ENCODE results near the gene DGKG. TPM values are rescaled to one million over a fixed set of nuclear protein-coding genes. Genes with fewer than 3 reads are reported as not detected.

DGKG gene
- total RNA-seq, 4 donors from 2014 or later = 0.79 to 4.0 (median 1.6) TPM

DNA sequence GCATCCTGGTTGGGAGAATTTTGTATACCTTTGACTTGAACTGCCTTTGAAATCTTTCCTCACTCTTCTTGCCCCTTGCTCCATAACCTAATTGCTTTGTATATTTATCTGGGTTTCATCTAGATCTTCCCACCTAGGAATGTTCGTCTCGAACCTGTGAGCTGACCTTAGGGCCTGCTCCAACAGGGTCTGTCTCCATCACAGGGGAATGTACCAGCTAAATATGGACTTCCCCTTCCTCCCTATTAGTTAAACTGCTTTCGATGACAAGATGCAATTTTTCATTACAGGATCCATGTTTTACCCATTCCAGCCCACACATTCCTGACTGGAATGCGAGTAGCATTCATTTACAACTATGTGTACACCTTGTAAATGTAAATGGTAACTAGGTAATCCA lies 242.5 kb downstream of the DGKG start:
- peaks cover 6% of the 10 kb centered on the region for H3K27me3 ChIP-seq
- 75% methylated on average over 4 of the region's 4 CpGs for WGBS
- no peaks in the 10 kb centered on the region for H3K9me3 ChIP-seq
- no peaks in the 10 kb centered on the region for H3K36me3 ChIP-seq
- peaks cover 8% of the 10 kb centered on the region for H3K4me1 ChIP-seq
- no peak for DNase-seq (ENCODE audit: low spot score in 2 of 2)
- no peak overlapping the region for H3K27ac ChIP-seq
- no peak overlapping the region for H3K4me3 ChIP-seq
- TF ChIP-seq POLR2A (IDR thresholded peaks at IDR 0.05) (no peak), POLR2AphosphoS5 (IDR thresholded peaks at IDR 0.05) (no peak), EP300 (IDR thresholded peaks at IDR 0.05) (no peak)
- TF ChIP-seq, protein P1, sequence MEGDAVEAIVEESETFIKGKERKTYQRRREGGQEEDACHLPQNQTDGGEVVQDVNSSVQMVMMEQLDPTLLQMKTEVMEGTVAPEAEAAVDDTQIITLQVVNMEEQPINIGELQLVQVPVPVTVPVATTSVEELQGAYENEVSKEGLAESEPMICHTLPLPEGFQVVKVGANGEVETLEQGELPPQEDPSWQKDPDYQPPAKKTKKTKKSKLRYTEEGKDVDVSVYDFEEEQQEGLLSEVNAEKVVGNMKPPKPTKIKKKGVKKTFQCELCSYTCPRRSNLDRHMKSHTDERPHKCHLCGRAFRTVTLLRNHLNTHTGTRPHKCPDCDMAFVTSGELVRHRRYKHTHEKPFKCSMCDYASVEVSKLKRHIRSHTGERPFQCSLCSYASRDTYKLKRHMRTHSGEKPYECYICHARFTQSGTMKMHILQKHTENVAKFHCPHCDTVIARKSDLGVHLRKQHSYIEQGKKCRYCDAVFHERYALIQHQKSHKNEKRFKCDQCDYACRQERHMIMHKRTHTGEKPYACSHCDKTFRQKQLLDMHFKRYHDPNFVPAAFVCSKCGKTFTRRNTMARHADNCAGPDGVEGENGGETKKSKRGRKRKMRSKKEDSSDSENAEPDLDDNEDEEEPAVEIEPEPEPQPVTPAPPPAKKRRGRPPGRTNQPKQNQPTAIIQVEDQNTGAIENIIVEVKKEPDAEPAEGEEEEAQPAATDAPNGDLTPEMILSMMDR (IDR thresholded peaks at IDR 0.05) = no peak

DNA sequence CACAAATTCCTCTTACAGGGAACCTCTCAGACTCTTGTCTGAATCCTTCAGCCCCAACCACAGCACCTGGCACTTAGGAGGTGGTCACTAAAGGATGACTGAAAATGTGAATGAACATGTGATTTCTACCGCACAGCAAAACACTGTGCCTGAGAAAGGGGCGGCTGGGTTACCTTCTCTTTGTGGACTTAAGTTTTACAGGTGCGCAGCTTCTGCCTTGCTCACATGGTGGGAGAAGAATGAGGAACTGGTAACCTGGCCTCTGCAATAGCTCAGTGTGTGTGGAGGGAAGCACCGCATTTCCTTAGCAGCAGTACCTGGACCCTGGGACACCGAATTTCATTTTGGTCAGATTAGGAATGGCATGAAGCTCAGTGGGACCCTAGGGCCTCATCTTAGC lies 243.3 kb downstream of the DGKG start:
- H3K4me3 ChIP-seq = no peak overlapping the region
- TF ChIP-seq EP300 (IDR thresholded peaks at IDR 0.05) (no peak), POLR2AphosphoS5 (IDR thresholded peaks at IDR 0.05) (no peak), POLR2A (IDR thresholded peaks at IDR 0.05) (no peak)
- TF ChIP-seq, protein P1 (IDR thresholded peaks at IDR 0.05) = no peak
- H3K27ac ChIP-seq = no peak overlapping the region
- peaks cover 8% of the 10 kb centered on the region for H3K4me1 ChIP-seq
- H3K36me3 ChIP-seq = no peaks in the 10 kb centered on the region
- DNase-seq (ENCODE audit: low spot score in 2 of 2) = no peak
- H3K9me3 ChIP-seq = no peaks in the 10 kb centered on the region
- 91% methylated on average over 5 of the region's 5 CpGs for WGBS
- H3K27me3 ChIP-seq = peaks cover 6% of the 10 kb centered on the region

DNA sequence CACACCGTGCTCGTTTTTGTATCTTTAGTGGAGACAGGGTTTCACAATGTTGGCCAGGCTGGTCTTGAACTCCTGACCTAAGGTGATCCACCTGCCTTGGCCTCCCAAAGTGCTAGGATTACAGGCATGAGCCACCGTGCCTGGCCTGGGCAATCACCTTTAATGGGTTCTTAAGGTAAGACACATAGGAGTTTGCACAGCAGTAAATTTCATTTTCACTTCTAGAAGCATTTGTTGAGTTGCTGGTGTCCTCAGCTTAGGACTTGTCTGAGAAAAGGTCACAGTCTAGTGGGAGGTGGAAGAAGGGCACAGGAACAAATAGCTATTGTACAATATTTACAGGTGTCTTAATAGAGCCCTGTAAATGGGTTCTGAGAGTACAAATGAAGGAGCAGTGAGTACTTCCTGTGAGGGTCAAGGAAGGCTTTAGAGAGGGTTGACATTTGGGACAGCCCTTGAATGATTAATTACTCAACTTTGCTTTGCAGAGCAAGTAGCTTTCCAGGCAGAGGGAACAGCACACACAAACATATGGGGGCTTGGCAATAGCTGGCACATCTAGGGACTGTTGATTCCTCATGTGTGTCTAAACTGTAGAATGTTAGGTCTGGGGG lies 244.4 kb downstream of the DGKG start:
- Histone ChIP-seq H3K9me3 (no peaks in the 10 kb centered on the region), H3K36me3 (no peaks in the 10 kb centered on the region), H3K4me1 (peaks cover 8% of the 10 kb centered on the region), H3K4me3 (no peak overlapping the region), H3K27me3 (peaks cover 6% of the 10 kb centered on the region), H3K27ac (no peak overlapping the region)
- DNase-seq (ENCODE audit: low spot score in 2 of 2) = no peak
- 94% methylated on average over 3 of the region's 3 CpGs for WGBS
- TF ChIP-seq, protein P1 (IDR thresholded peaks at IDR 0.05) = no peak
- no peak for TF ChIP-seq EP300 (IDR thresholded peaks at IDR 0.05)
- no peak for TF ChIP-seq POLR2AphosphoS5 (IDR thresholded peaks at IDR 0.05)

DNA sequence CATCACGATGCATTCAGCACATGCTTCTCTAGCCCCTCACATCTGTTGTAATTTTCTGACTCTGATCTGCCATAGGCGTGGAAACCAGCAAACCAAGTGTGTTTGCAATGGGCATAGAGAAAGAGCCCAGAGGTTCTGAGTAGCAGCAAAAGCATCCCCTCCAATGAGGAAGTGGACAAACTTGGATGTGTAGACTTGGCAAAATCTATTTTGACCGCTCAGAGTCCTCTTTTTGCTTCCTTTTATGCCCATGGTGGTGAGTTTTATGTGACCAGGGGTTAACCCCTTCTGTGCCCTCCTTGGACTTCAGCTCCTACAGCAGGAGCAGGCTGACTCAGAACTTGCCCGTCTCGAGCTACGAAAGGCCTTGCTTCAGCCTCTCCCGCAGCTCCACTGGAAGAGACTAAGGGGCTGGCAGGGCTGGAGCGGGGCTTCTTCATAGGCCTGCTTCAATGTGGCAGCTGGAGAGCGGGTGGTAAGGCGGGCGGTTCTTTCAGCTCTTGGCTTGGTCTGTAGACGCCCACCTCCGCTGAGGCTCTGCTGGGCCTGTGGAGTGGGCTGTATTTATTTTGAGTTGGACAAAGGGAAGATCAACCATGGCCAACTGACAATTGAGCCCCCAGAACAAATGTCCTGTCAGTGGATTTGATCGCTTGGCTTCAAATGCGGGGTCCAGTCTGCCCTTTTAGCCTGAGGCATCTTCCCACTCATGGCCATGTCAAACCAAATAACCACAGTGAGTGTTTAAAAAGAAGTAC lies 246.6 kb downstream of the DGKG start:
- Histone ChIP-seq H3K27ac (no peak overlapping the region), H3K36me3 (no peaks in the 10 kb centered on the region), H3K27me3 (peaks cover 6% of the 10 kb centered on the region), H3K4me3 (no peak overlapping the region), H3K4me1 (peaks cover 4% of the 10 kb centered on the region), H3K9me3 (no peaks in the 10 kb centered on the region)
- WGBS = 92% methylated on average over 15 of the region's 15 CpGs
- TF ChIP-seq POLR2AphosphoS5 (IDR thresholded peaks at IDR 0.05) (no peak), POLR2A (IDR thresholded peaks at IDR 0.05) (no peak), EP300 (IDR thresholded peaks at IDR 0.05) (no peak)
- TF ChIP-seq, protein P1 (IDR thresholded peaks at IDR 0.05) = no peak
- DNase-seq (ENCODE audit: low spot score in 2 of 2) = no peak

Measured in suprapubic skin (tissue), 4 donors.